H1 (cell line): ENCODE results near the gene PITPNM1. TPM values are rescaled to one million over a fixed set of nuclear protein-coding genes. Genes with fewer than 3 reads are reported as not detected.

ENCODE experiments used
- CHD7 ChIP-seq: fragments of 300-600 bp; sonication (generic); IDR thresholded peaks from 2 replicates; pipeline ENCODE4 v1.7.1; 2012; ENCODE audit warnings: low read length, moderate library complexity, mild to moderate bottlenecking, inconsistent platforms; ENCODE audit not compliant: insufficient replicate concordance
- E2F6 ChIP-seq: IDR thresholded peaks from 2 replicates; pipeline ENCODE4 v1.6.1; 2012; ENCODE audit warnings: inconsistent platforms
- HDAC2 ChIP-seq, 2 experiments: fragments of 300-600 bp in 1 of 2; sonication (generic) in 1 of 2; IDR thresholded peaks; 2 replicates each; pipeline ENCODE4 v1.6.1; 2011 to 2012; ENCODE audit warnings: low read depth in 2 of 2, low read length in 2 of 2, mild to moderate bottlenecking in 2 of 2, moderate library complexity in 2 of 2, borderline replicate concordance in 1 of 2, inconsistent platforms in 1 of 2
- JUND ChIP-seq: IDR thresholded peaks from 2 replicates; pipeline ENCODE4 v1.6.1; 2011; ENCODE audit warnings: mild to moderate bottlenecking, improper control_type of control experiment, low read length
- KDM1A ChIP-seq: fragments of 200-600, 300-600 bp; sonication (generic); IDR thresholded peaks from 2 replicates; pipeline ENCODE4 v1.7.1; 2016; ENCODE audit warnings: mild to moderate bottlenecking, low read length, borderline replicate concordance
- POU5F1 ChIP-seq: IDR thresholded peaks from 2 replicates; pipeline ENCODE4 v1.6.1; 2011; ENCODE audit warnings: low read depth, mild to moderate bottlenecking, low read length, moderate library complexity
- RBBP5 ChIP-seq: IDR thresholded peaks from 2 replicates; pipeline ENCODE4 v1.7.1; 2012; ENCODE audit warnings: low read depth, mild to moderate bottlenecking, inconsistent platforms, low read length, moderate library complexity, borderline replicate concordance
- YY1 ChIP-seq: IDR thresholded peaks from 2 replicates; pipeline ENCODE4 v1.6.1; 2011; ENCODE audit warnings: low read depth, mild to moderate bottlenecking, low read length
- polyA plus RNA-seq, 7 experiments: library from polyadenylated mRNA; depleted of rRNA in 3 of 7; stranded (reverse) in 5 of 7; unstranded in 2 of 7; fragments of >200 nt in 5 of 7; fragments of 200-250 nt in 2 of 7; gene quantifications; 1 replicate in 5 of 7; 2 replicates in 1 of 7; 4 replicates in 1 of 7; pipeline versions ENCODE4 v1.2.1 to v1.2.3, GENCODE V29; 2011 to 2013; ENCODE audit warnings: missing spikeins in 2 of 7, mixed read lengths in 2 of 7
- total RNA-seq: library from RNA; stranded (reverse); fragmentation: NEBNext Ultra II Directional; extraction: Animal tissue kit (Norgen Biotek cat#: 25700); gene quantifications from 2 replicates; pipeline ENCODE4 v1.2.1, GENCODE V29; 2021

Gene PITPNM1
- total and polyA plus RNA-seq, 2 of the 8 experiments (the other 6 are each of a cell fraction or from before 2014, with no cell fraction given) = 27.2 to 52.7 TPM

- TF ChIP-seq CHD7 = no peak
- TF ChIP-seq POU5F1 = no peak
- 0 out of 2 replicates have a peak, but pooled peaks have one; percentile 5 for TF ChIP-seq E2F6
- TF ChIP-seq JUND = peak; percentile 25; the same call in 1 of the 2 replicates
- 0 out of 2 replicates have a peak, but pooled peaks have one; percentile 41 for TF ChIP-seq YY1
- peak; percentile 75; the same call in 1 of the 2 replicates for TF ChIP-seq RBBP5
- peak; percentile 47; the same call in 1 of the 2 replicates for TF ChIP-seq KDM1A
- no peak; a peak in 1 of 4 replicates for TF ChIP-seq HDAC2 (IDR thresholded peaks at IDR 0.05; ENCODE audit: borderline replicate concordance in 1 of 2, low read depth in 2 of 2, low read length in 2 of 2)
Observed at GRCh38 chr11:67508486-67509121, 3.4 kb upstream of the PITPNM1 start (continued).
